Glutamatergic neuron (in vitro differentiated cells): Measurements from ENCODE around the gene GCGR. TPM values are rescaled to one million over a fixed set of nuclear protein-coding genes. Genes with fewer than 3 reads are reported as not detected.

Experiments used
- DNase-seq: peaks from one replicate; pipeline ENCODE4 v3.0.0; 2022
- H3K27ac Mint-ChIP-seq: one replicate; pipeline ENCODE4 v1.8.0; 2020; ENCODE audit warnings: mild to moderate bottlenecking, mixed read lengths, inconsistent platforms; ENCODE audit not compliant: unreplicated experiment
- H3K27me3 Mint-ChIP-seq: one replicate; pipeline ENCODE4 v1.8.0; 2020; ENCODE audit warnings: mild to moderate bottlenecking, moderate library complexity, mixed read lengths, inconsistent platforms; ENCODE audit not compliant: unreplicated experiment
- H3K36me3 Mint-ChIP-seq: one replicate; pipeline ENCODE4 v1.8.0; 2020; ENCODE audit warnings: mild to moderate bottlenecking, mixed read lengths, inconsistent platforms; ENCODE audit not compliant: unreplicated experiment
- H3K4me1 Mint-ChIP-seq: one replicate; pipeline ENCODE4 v1.8.0; 2020; ENCODE audit warnings: mild to moderate bottlenecking, low read depth, mixed read lengths, inconsistent platforms; ENCODE audit not compliant: unreplicated experiment
- H3K4me3 Mint-ChIP-seq: one replicate; pipeline ENCODE4 v1.8.0; 2020; ENCODE audit warnings: mild to moderate bottlenecking, mixed read lengths, inconsistent platforms; ENCODE audit not compliant: unreplicated experiment
- H3K9me3 Mint-ChIP-seq: one replicate; pipeline ENCODE4 v1.8.0; 2020; ENCODE audit warnings: mild to moderate bottlenecking, moderate library complexity, mixed read lengths, inconsistent platforms; ENCODE audit not compliant: unreplicated experiment
- long read RNA-seq: library from polyadenylated mRNA; unstranded; transcript quantifications from one replicate; pipeline ENCODE4 v2.0.0, GENCODE V29; 2020; ENCODE audit not compliant: unreplicated experiment
- total RNA-seq: library from RNA; stranded (reverse); fragmentation: NEBNext Ultra II Directional; extraction: Animal tissue kit (Norgen Biotek cat#: 25700); gene quantifications from one replicate; pipeline ENCODE4 v1.2.1, GENCODE V29; 2021; ENCODE audit not compliant: unreplicated experiment
- TF ChIP-seq, protein P1 (sequence below): fragments of 200-600 bp; sonication (generic); IDR thresholded peaks from one replicate; pipeline ENCODE4 v1.5.0; 2021; ENCODE audit not compliant: partially characterized antibody, unreplicated experiment

The GCGR gene
- total RNA-seq = 6.7 TPM
- long read RNA-seq, partial matches to known transcripts = 1 of 2 reads
- long read RNA-seq, other reads (novel, unspliced or antisense) = 1 of 2 reads

DNA sequence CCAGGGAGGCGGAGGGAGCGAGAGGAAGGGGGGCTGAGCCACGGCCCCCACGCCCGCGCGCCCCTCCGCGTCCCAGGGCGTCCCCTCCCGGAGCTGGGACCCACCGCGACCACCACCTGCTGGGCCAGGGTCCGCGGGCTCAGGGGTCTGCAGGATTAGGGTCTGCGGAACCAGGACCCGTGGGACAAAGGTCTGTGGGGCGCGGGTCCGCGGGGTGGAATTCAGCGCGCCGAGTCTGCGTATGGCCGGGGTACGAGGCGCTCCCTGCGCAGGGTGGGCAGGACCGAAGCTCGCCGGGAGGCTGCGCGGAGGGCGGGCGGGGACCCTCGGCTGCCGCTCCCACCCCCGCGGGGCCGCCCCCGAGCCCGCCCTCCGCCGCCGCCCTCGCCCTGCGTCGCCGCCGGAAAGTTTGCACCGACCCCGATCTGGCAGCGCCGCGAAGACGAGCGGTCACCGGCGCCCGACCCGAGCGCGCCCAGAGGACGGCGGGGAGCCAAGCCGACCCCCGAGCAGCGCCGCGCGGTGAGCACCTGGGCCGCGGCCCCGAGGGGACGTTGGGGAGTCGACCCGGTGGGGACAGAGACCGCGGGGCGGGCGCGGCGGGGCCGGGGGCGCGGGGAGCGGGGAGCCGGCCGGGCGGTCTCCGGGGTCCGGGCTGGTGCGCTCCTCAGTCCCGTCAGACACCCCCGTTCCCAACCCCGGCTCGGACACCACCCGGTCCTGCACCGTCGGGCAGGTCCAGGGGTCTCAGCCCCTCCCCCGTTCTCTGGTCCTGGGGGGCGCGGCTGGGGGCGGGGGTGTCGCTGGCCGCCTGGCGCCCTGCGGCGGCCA is at the start of gene GCGR:
GCGR (plus strand) TSS at position 423 of the 831 bp plus-strand sequence. CDS start 4,869 bp downstream, outside the sequence.
- Mint-ChIP-seq H3K27ac (no peak within 1 kb of the TSS), H3K4me1 (peaks cover under 1% of the 10 kb centered on the region), H3K36me3 (peaks cover 8% of the 10 kb centered on the region), H3K9me3 (peaks cover 6% of the 10 kb centered on the region), H3K4me3 (no peak within 1 kb of the TSS), H3K27me3 (peaks cover 19% of the 10 kb centered on the region)
- TF ChIP-seq, protein P1, sequence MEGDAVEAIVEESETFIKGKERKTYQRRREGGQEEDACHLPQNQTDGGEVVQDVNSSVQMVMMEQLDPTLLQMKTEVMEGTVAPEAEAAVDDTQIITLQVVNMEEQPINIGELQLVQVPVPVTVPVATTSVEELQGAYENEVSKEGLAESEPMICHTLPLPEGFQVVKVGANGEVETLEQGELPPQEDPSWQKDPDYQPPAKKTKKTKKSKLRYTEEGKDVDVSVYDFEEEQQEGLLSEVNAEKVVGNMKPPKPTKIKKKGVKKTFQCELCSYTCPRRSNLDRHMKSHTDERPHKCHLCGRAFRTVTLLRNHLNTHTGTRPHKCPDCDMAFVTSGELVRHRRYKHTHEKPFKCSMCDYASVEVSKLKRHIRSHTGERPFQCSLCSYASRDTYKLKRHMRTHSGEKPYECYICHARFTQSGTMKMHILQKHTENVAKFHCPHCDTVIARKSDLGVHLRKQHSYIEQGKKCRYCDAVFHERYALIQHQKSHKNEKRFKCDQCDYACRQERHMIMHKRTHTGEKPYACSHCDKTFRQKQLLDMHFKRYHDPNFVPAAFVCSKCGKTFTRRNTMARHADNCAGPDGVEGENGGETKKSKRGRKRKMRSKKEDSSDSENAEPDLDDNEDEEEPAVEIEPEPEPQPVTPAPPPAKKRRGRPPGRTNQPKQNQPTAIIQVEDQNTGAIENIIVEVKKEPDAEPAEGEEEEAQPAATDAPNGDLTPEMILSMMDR = no peak
- no peak for DNase-seq

DNA sequence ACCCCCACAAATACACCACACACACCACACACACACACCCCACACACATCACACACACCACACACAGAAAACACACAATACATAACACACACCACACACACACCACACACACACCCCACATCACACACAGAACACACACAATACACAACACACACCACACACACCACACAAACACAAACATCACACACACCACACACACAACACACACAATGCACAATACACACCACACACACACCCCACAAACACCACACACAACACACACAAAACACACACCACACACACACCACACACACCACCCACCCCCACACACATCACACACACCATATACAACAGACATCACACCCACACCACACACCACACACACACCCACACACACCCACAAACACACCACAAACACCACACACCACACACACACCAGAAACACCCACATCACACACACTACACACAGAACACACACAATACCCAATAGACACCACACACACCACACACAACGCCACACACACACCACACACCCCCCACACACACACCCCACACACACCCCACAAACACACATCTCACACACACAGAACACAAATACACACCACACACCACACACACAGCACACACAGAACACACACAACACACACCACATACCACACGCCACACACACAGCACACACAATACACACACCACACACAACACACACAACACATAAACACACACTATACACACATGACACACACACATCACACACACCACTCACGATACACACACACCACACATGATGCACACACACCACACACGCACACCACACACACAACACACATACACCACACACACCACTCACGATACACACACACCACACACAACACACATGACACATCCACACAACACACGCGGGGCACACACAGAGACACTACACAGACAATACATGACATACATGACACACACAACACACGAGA is 11.0 kb upstream of the GCGR start:
- Mint-ChIP-seq H3K27ac (no peak overlapping the region), H3K4me3 (no peak overlapping the region), H3K4me1 (no peaks in the 10 kb centered on the region), H3K27me3 (no peaks in the 10 kb centered on the region), H3K36me3 (no peaks in the 10 kb centered on the region), H3K9me3 (no peaks in the 10 kb centered on the region)
- TF ChIP-seq, protein P1 = no peak
- DNase-seq = no peak

DNA sequence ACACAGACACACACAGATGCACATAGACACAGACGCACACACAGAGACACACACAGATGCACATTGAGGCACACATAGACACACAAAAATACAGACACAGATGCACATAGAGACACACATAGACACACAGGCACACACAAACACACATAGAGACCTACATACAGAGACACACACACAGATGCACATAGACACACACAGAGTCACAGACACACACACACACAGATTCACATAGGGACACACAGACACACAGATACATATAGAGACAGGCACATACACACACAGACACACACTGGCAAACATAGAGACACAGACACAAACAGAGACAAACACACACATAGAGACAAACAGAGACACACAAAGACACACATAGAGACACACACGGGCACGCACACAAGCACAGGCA is 9.9 kb upstream of the GCGR start:
- Mint-ChIP-seq H3K9me3 (peaks cover under 1% of the 10 kb centered on the region), H3K36me3 (no peaks in the 10 kb centered on the region), H3K4me3 (no peak overlapping the region), H3K27me3 (no peaks in the 10 kb centered on the region), H3K4me1 (no peaks in the 10 kb centered on the region), H3K27ac (no peak overlapping the region)
- TF ChIP-seq, protein P1 = no peak
- DNase-seq = no peak

DNA sequence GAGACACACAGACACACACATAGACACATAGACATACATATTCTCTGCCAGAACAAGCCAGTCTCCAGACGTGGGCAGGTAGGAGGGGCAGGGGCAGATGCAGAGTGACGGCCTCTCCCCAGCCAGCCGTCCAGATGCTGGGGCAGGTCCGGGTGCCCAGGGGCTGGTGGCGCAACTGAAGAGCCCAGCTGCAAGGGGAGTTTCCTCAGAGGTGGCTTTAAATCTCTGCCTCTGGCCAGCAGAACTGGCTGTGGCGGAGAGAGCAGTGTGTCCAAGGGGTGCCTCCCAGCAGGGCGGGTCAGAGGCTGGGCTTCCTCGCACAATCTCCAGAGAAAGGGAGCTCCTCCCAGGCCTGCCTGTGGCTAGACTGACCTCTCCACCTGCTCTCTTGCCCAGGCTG is 9.4 kb upstream of the GCGR start:
- Mint-ChIP-seq H3K36me3 (peaks cover under 1% of the 10 kb centered on the region), H3K9me3 (peaks cover 3% of the 10 kb centered on the region), H3K27me3 (peaks cover 2% of the 10 kb centered on the region), H3K4me1 (no peaks in the 10 kb centered on the region), H3K27ac (no peak overlapping the region), H3K4me3 (no peak overlapping the region)
- TF ChIP-seq, protein P1 = no peak
- no peak for DNase-seq
